ENCODE results near the gene SRPK1. TPM values are rescaled to one million over a fixed set of nuclear protein-coding genes. Genes with fewer than 3 reads are reported as not detected.
A peak's percentile ranks its signal among the peaks of the same experiment; 100 is the strongest.

The SRPK1 gene
- total and polyA plus RNA-seq, 8 donors, result 8.8 to 34.9 (median 27.1) TPM

DNA sequence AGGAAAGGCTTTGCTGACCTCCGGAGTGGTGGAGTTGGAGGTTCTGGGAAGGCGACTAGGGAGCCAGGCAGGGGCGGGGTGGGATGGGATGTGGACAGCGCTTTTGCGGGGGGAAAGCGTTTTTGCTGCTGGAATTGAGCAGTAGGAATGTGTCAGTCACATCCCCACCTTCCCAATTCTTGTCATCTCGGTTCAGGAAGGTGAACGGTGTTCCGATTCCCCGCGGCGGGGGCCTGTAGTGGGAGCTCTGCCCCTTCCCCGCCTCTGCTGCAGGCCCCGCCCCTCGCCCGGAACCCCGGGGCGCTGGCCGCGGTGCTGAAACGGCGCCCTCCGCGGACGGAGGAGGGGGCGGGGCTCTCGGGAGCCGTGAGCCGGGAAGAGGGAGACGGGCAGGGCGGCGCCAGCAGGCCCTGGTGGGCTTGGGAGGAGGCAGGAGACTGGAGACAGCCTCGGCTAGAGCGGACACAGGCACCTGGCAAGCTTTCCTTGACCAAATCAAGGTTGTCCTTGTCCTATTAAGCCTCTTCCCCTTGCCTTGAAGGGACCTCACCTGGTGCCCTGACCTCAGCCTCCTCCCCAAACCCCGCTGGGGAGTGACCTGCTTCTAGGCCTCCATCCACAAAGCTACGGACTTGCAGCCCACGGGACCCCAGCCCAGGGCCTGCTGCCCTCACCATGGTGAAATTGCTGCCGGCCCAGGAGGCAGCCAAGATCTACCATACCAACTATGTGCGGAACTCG is 115.7 kb downstream of the SRPK1 start, which contains the start of gene LHFPL5:
TSS of gene LHFPL5 (plus strand) at position 357 of the 741 bp plus-strand sequence. CDS start at position 676, 319 bp downstream.
- peak; percentile 91 to 99 (median 98) for ATAC-seq
- no peak for FAIRE-seq
- H3K4me1 ChIP-seq, result peaks cover 0 to 4% (median 0%) of the 10 kb centered on the region in 3 donors
- WGBS, 2 donors, result 11 to 17% methylated on average over 26 to 40 of the region's 40 CpGs
- no peak within 1 kb of the TSS for H3K27ac ChIP-seq
- H3K36me3 ChIP-seq, result no peaks in the 10 kb centered on the region
- H3K27me3 ChIP-seq, result no peaks in the 10 kb centered on the region
- H3K9me3 ChIP-seq, result no peaks in the 10 kb centered on the region
- intact Hi-C loops (cut with DNase I), result no loop called here
- TF ChIP-seq, protein P1, sequence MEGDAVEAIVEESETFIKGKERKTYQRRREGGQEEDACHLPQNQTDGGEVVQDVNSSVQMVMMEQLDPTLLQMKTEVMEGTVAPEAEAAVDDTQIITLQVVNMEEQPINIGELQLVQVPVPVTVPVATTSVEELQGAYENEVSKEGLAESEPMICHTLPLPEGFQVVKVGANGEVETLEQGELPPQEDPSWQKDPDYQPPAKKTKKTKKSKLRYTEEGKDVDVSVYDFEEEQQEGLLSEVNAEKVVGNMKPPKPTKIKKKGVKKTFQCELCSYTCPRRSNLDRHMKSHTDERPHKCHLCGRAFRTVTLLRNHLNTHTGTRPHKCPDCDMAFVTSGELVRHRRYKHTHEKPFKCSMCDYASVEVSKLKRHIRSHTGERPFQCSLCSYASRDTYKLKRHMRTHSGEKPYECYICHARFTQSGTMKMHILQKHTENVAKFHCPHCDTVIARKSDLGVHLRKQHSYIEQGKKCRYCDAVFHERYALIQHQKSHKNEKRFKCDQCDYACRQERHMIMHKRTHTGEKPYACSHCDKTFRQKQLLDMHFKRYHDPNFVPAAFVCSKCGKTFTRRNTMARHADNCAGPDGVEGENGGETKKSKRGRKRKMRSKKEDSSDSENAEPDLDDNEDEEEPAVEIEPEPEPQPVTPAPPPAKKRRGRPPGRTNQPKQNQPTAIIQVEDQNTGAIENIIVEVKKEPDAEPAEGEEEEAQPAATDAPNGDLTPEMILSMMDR (IDR thresholded peaks at IDR 0.05), result no peak
- H3K4me3 ChIP-seq, result peak within 1 kb of the TSS in 3 of 4 donors; percentile 15 to 46 (median 32)
- peak; percentile 53 to 91 (median 74) for DNase-seq

DNA sequence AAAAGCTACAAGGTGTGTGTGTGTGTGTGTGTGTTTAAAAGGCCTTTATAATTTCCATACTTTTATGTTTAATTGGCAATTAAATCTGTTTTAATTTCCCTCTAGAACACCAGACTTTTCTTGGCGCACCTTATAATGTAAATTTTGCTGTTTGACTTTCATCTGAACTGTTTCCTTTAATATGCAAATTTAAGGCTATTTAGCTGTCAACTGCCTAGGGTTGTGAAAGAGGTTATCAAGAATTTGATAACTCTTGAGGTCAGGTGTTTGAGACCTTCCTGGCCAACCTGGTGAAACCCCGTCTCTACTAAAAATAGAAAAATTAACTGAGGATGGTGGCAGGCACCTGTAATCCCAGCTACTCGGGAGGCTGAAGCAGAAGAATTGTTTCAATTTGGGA is 119.8 kb downstream of the SRPK1 start:
- TF ChIP-seq, protein P1 (IDR thresholded peaks at IDR 0.05), result no peak
- Histone ChIP-seq H3K9me3 (no peaks in the 10 kb centered on the region), H3K27me3 (no peaks in the 10 kb centered on the region), H3K4me1 (peaks cover 4 to 23% (median 5%) of the 10 kb centered on the region in 3 donors), H3K4me3 (no peak overlapping the region), H3K36me3 (peaks cover 0 to 4% (median 0%) of the 10 kb centered on the region in 3 donors), H3K27ac (no peak overlapping the region)
- 28 to 33% methylated on average over 3 of the region's 3 CpGs for WGBS, 2 donors
- intact Hi-C loops (cut with DNase I), result no loop called here
- ATAC-seq, result no peak
- no peak for DNase-seq
- FAIRE-seq, result no peak

DNA sequence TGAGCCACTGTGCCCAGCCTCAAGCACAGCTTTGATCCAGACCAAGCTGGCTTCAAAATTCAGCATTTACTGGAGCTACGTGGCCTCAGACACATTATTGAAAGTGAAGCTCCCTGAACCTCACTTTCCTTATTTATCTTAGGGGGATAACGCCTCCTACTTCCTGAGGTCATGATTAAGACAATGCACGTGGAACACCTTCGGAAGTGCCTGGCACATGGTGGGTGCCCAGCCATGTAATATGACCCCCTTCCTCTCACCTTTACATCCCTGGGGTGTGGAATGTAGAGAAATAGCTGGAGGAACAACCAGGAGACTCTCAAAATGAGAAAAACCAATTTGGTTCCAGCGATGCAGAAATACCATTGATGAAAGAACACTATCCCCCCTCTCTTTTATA is 122.2 kb downstream of the SRPK1 start:
- 46 to 50% methylated on average over 5 of the region's 5 CpGs for WGBS, 2 donors
- no peaks in the 10 kb centered on the region for H3K27me3 ChIP-seq
- ATAC-seq, result no peak
- H3K4me1 ChIP-seq, result peaks cover 4 to 23% (median 5%) of the 10 kb centered on the region in 3 donors
- peak overlapping the region; percentile 80 to 97 (median 91) for H3K27ac ChIP-seq
- FAIRE-seq, result no peak
- peaks cover 0 to 13% (median 11%) of the 10 kb centered on the region in 3 donors for H3K36me3 ChIP-seq
- peak overlapping the region in 1 of 4 donors; percentile 64 for H3K4me3 ChIP-seq
- no peaks in the 10 kb centered on the region for H3K9me3 ChIP-seq
- intact Hi-C loops (cut with DNase I), result loop anchor here in 1 of 3 donors (1.0 kb wide), 1 partner anchor 11 kb away; no protein-coding TSS in a partner anchor
- TF ChIP-seq, protein P1 (IDR thresholded peaks at IDR 0.05), result no peak
- peak in 2 of 6 donors; percentile 37 to 60 for DNase-seq

DNA sequence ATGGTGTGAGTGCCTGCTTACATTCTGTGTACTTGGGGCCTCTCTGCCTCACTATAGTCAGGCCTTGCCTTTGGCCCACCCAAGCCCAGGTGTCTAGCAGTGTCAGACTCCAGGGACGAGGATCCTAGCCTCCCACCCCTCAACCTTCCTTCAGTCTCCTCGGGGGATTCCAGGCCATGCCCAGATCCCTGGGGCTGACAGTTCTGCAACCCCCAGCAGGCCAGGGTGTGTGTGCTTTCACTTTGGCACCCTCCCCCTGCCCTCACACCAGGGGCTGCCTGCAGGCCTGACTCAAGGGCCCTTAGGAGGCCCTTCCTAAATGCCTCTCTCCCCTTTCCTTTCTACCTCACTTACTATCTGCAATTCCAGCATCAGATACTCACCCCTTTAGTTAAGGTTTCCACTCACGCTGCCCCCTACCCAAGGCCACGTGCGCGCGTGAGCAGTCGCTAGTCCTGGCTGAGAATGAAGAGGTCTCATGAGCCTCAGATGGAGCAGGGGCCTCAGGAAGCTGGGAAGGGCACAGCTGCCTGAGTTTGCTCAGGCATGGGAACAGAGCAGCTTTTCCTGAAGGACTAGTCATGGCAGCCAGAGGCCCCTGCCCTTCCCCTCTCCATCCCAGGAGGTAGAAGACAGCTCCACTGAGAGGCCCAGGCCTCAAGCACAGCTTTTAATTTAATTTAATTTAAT is 122.9 kb downstream of the SRPK1 start:
- peak overlapping the region; percentile 80 to 97 (median 91) for H3K27ac ChIP-seq
- DNase-seq (peak; percentile 86 to 98 (median 95)), ATAC-seq (peak; percentile 55 to 77 (median 64)), FAIRE-seq (no peak)
- intact Hi-C loops (cut with DNase I), result loop anchor here in 1 of 3 donors (1.0 kb wide), 1 partner anchor 11 kb away; no protein-coding TSS in a partner anchor
- peaks cover 4 to 23% (median 5%) of the 10 kb centered on the region in 3 donors for H3K4me1 ChIP-seq
- peak overlapping the region in 3 of 4 donors; percentile 13 to 74 (median 64) for H3K4me3 ChIP-seq
- no peaks in the 10 kb centered on the region for H3K9me3 ChIP-seq
- 32 to 35% methylated on average over 8 of the region's 8 CpGs for WGBS, 2 donors
- no peaks in the 10 kb centered on the region for H3K27me3 ChIP-seq
- peaks cover 0 to 13% (median 11%) of the 10 kb centered on the region in 3 donors for H3K36me3 ChIP-seq
- TF ChIP-seq, protein P1 (IDR thresholded peaks at IDR 0.05), result no peak
